NCI-H1105 treated with DMSO at 0.1 percent for 48 hours (cell line): ENCODE measurements around the gene SORCS2.

Source experiments
- DNase-seq: peaks from one replicate; lab custom pipeline; 2025; lab: John Stamatoyannopoulos, UW

SORCS2 gene

GRCh38 chr4:7635445-7636239 is 443.3 kb downstream of the SORCS2 start:
- DNase-seq, result no peak

GRCh38 chr4:7636240-7636508 is 443.8 kb downstream of the SORCS2 start:
- no peak for DNase-seq

- no peak for DNase-seq
Measured at GRCh38 chr4:7637139-7637538, 444.8 kb downstream of the SORCS2 start.

DNA sequence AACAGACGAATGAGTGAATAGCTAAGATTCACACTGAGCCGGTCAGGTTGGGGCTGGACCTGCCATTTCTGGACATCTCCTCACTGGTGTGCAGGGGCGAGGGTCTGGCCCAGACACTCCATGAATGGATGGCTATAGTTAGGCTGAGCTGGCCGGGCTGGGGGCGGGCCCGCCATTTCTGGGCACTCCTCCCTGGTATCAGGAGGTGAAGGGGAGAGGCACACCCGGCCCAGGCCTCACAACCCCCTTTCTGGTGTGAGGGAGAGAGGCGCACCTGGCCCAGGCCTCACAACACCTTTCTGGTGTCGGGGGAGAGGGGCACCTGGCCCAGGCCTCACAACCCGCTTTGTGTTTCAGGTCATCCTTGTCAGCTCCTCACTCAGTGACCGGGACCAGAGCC is 445.6 kb downstream of the SORCS2 start:
- DNase-seq, result no peak

GRCh38 chr4:7638489-7638888 is 446.2 kb downstream of the SORCS2 start:
- DNase-seq, result no peak

GRCh38 chr4:7638984-7639789 is 446.8 kb downstream of the SORCS2 start:
- no peak for DNase-seq

DNA sequence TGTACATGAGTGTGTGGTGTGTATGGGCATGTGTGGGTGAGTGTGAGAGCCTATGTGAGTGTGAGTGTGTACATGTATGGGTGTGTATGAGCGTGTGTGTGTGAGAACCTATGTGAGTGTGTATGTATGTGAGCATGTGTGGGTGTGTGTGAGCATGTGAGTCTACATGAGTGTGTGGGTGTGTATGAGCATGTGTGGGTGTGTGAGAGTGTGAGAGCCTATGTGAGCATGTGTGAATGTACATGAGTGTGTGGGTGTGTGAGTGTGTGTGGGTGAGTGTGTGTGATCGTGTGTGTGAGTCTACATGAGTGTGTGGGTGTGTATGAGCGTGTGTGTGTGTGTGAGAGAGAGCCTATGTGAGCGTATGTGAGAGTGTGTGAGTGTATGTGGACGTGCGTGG is 447.8 kb downstream of the SORCS2 start:
- no peak for DNase-seq

GRCh38 chr4:7641712-7642111 is 449.4 kb downstream of the SORCS2 start:
- DNase-seq, result no peak

DNA sequence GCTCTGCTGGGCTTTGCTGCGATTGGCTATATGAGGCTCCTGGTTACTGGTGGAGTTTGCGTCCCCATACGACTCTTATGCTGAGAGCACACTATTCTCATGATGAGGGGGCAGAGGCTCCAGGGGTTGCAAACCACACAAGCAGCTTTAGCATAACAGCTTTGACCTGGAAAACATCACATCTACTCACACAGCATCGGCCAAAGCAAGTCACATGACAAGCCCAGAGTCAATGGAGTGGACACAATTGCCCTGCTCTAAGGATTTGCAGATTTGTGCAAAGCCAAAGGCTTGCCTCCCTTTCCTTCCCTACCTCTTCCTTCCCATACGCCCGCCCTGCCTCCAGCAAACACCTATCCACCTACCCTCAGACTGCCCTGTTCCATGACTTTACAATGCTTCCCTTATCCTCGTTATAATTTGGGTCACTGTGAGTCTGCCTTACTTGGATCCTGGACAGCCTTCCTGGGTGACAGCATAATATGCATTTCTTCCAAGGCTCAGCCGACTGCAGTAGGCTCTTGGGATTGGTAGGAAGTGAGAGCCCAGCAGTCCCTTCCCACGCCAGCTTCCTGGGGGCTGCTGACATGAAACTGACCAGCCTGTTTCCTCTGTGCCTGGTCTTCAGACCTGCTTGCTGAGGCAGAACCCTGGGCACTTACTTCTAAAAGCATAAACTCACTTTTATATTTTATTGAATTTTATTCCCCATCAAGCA is 450.6 kb downstream of the SORCS2 start:
- DNase-seq, result no peak

DNA sequence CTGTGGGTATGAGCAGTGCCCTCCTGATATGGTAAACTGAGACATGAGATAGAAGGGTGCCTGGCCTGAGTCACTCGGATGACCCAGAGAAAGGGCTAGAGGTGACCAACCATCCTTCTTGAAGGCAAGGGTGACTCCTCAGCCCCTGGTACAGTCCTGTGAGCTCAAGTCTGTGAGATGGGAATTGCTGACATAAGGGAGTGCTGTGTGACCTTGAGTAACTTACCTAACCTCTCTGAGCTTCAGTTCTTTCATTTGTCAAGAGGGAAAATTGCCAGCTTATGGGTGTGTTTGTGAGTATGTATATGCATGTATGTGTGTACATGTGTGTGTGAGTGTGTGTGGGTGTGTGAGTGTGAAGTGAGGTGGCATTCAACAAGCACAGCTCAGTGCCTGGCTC is 452.8 kb downstream of the SORCS2 start:
- no peak for DNase-seq

- no peak for DNase-seq
Measured at GRCh38 chr4:7645956-7646355, 453.6 kb downstream of the SORCS2 start.

DNA sequence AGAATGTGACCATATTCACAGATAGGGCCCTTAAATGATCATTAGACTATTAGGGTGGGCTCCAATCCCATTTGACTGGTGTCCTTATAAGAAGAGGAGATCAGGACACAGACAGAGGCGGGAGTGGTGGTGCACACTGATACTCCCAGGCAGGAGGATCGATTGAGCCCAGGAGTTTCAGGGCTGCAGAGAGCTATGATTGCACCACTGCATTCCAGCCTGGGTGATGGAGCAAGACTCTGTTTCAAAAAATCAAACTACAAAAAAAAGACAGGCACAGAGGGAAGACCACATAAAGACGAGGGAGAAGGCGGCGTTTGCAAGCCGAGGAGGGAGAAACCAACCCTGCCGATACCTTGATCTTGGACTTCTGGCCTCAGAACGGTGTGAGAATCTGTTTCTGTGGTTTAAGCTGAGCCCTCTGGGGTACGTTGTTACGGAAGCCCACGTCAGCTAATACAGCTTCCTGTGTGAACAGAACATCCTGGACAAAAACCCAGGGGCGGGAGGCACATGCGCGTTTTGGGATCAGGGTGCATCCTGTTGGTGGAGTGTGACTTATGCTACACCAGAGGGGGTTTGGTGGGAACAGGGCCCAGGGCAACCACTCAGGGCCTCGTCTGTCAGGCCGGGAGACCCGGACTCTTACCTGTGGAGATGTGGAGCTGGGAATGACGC is 454.2 kb downstream of the SORCS2 start:
- DNase-seq, result no peak

DNA sequence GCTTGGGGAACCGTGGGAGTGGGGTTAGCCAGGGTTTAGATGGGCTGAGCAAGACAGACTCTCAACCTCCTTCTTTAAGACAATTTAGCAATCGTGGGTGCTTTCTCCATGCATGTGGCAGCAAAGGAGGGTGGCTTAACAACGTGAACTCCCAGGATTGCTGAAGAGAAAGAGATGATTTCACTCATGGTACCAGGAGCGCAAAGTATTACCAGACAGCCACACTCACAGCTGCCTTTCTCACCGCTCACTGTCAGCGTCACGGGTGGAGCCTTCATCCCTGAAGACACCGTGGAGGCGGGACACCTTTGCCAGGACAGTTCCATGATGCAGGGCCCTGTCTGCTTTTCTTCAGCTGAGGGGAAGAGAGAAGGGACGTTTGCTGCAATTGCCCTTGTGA is 454.8 kb downstream of the SORCS2 start:
- no peak for DNase-seq

- DNase-seq, result no peak
Measured at GRCh38 chr4:7647600-7648543, 455.5 kb downstream of the SORCS2 start.

DNA sequence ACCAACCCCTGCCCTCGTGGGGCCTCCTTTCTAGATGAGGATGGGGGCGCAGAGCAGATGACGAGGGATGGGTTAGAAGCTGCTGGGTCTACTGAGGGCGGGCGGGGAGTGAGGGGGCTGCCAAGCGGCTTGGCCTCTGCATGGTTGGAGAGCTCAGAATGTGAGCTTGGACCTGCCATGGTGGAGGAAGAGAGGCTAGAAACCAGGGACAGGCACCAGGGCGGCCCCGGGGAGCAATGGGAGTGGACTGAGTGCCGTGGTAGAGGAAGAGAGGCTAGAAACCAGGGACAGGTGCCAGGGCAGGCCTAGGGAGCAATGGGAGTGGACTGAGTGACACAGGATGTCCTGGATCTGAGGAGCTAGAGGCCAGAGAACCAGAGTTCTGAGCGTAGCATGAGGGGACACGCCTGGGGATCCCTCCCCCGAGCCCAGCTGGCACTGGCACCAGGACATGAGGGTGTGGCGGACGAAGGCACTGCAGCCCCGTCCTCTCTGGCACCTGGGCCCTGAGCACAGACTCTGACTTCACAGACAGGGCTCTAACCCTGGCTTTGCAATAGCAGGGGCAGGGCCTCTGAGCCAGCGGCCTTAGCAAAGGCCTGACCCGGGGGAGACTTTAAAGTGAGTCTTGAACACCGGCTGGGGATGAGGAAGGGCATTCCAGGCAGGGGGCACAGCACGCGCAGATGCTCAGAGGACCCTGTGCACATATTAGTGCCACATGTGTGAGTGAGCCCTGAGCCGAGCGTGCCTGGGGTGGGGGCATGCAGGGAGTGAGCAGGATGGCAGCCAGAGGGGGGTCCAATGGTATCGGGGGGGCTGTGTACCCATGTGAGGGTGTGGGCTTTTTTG is 456.4 kb downstream of the SORCS2 start:
- no peak for DNase-seq

GRCh38 chr4:7649411-7649740 is 457.0 kb downstream of the SORCS2 start:
- DNase-seq, result no peak

GRCh38 chr4:7649741-7650531 is 457.6 kb downstream of the SORCS2 start:
- no peak for DNase-seq

- DNase-seq, result no peak
Measured at GRCh38 chr4:7650606-7651385, 458.5 kb downstream of the SORCS2 start.

GRCh38 chr4:7651461-7651921 is 459.2 kb downstream of the SORCS2 start:
- DNase-seq, result no peak
